ENCODE data around the gene NECAB3. TPM values are rescaled to one million over a fixed set of nuclear protein-coding genes. Genes with fewer than 3 reads are reported as not detected.

The NECAB3 gene
- total and polyA plus RNA-seq, 2 of the 13 experiments (the other 11 are each of a cell fraction or from before 2014, with no cell fraction given), result 61.5 to 65.5 TPM

- TF ChIP-seq YEATS2 (CRISPR knock-in tag; IDR thresholded peaks at IDR 0.05; ENCODE audit: borderline replicate concordance) (peak; percentile 88), HOXA3 (CRISPR knock-in tag; IDR thresholded peaks at IDR 0.05) (peak; percentile 91), POLR2A (IDR thresholded peaks at IDR 0.05; ENCODE audit: insufficient read depth in 1 of 2, low read depth in 2 of 2, low read length in 2 of 2) (peak; percentile 42 to 51; a peak in 1 of 4 replicates), DNMT1 (CRISPR knock-in tag; IDR thresholded peaks at IDR 0.05) (no peak), ATF2 (CRISPR knock-in tag; IDR thresholded peaks at IDR 0.05) (peak; percentile 55; the same call in 1 of the 2 replicates), GABPA (IDR thresholded peaks at IDR 0.05; ENCODE audit: low read depth, low read length) (no peak), GABPA (CRISPR knock-in tag; IDR thresholded peaks at IDR 0.05; ENCODE audit: low read depth) (no peak), SP2 (CRISPR knock-in tag; IDR thresholded peaks at IDR 0.05) (peak; percentile 94), IRF9 (CRISPR knock-in tag; IDR thresholded peaks at IDR 0.05; ENCODE audit: borderline replicate concordance) (no peak), ZNF180 (CRISPR knock-in tag; IDR thresholded peaks at IDR 0.05; ENCODE audit: borderline replicate concordance, low read depth) (no peak), RFX1 (IDR thresholded peaks at IDR 0.05) (no peak), CBFB (CRISPR knock-in tag; IDR thresholded peaks at IDR 0.05) (peak; percentile 50), ZNF264 (CRISPR knock-in tag; IDR thresholded peaks at IDR 0.05) (peak; percentile 58; the same call in 1 of the 2 replicates), SATB2 (CRISPR knock-in tag; IDR thresholded peaks at IDR 0.05) (no peak; the same call in 1 of the 2 replicates), GRHL1 (CRISPR knock-in tag; conservative IDR thresholded peaks at IDR 0.05) (no peak), ZNF709 (CRISPR knock-in tag; IDR thresholded peaks at IDR 0.05) (no peak; the same call in none of the 2 replicates), ZBTB4 (CRISPR knock-in tag; IDR thresholded peaks at IDR 0.05; ENCODE audit: borderline replicate concordance) (peak; percentile 83; the same call in 1 of the 2 replicates), NFKBIZ (CRISPR knock-in tag; IDR thresholded peaks at IDR 0.05) (0 out of 2 replicates have a peak, but pooled peaks have one; percentile 61), MAFF (IDR thresholded peaks at IDR 0.05; ENCODE audit: low read depth, low read length) (no peak), PRPF4 (IDR thresholded peaks at IDR 0.05; ENCODE audit: low read depth, low read length, poor library complexity, severe bottlenecking) (no peak), ZNF354B (CRISPR knock-in tag; IDR thresholded peaks at IDR 0.05) (0 out of 2 replicates have a peak, but pooled peaks have one; percentile 48), FOXC1 (CRISPR knock-in tag; IDR thresholded peaks at IDR 0.05; ENCODE audit: borderline replicate concordance) (0 out of 2 replicates have a peak, but pooled peaks have one; percentile 64)
Measured at GRCh38 chr20:33686100-33686983, 12.1 kb upstream of the NECAB3 start, which contains the start of gene E2F1 (continued).
